ENCODE results near the gene NTRK2.

NTRK2 gene

DNA sequence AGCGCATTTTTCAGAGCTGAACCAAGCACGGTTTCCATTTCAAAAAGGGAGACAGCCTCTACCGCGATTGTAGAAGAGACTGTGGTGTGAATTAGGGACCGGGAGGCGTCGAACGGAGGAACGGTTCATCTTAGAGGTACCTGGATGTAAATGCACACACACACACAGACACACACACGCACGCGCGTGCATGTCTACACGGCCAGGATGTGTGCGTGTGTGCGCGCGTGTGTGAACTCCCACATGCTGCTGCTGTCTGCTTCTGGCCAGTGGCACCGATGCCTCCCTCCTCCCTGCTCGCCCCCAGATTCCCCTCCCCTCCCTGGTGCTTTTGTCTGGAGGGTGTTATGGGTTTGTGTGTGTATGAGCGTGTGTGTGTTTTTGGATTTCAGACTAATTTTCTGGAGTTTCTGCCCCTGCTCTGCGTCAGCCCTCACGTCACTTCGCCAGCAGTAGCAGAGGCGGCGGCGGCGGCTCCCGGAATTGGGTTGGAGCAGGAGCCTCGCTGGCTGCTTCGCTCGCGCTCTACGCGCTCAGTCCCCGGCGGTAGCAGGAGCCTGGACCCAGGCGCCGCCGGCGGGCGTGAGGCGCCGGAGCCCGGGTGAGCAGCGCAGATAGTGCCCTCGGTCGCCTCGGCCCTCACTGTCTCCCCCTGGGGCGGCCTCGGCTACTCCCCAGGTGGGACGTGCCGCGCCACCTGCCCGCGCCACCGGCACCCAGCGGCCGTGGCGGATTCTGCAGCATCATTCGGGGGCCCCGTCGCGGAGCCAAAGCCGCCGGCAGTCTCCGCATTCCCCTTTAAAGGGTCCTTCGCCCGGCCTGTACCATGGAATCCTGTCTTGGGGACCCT lies at the start of gene NTRK2:
NTRK2 (plus strand) TSS at position 442 of the 850 bp plus-strand sequence. CDS start 1,020 bp downstream, outside the sequence.
- no peak for DNase-seq (ENCODE audit: low read depth)
- peak within 1 kb of the TSS; percentile 42 for H3K4me3 ChIP-seq (ENCODE audit: low read depth, low read length)
- TF ChIP-seq, protein P1, sequence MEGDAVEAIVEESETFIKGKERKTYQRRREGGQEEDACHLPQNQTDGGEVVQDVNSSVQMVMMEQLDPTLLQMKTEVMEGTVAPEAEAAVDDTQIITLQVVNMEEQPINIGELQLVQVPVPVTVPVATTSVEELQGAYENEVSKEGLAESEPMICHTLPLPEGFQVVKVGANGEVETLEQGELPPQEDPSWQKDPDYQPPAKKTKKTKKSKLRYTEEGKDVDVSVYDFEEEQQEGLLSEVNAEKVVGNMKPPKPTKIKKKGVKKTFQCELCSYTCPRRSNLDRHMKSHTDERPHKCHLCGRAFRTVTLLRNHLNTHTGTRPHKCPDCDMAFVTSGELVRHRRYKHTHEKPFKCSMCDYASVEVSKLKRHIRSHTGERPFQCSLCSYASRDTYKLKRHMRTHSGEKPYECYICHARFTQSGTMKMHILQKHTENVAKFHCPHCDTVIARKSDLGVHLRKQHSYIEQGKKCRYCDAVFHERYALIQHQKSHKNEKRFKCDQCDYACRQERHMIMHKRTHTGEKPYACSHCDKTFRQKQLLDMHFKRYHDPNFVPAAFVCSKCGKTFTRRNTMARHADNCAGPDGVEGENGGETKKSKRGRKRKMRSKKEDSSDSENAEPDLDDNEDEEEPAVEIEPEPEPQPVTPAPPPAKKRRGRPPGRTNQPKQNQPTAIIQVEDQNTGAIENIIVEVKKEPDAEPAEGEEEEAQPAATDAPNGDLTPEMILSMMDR (IDR thresholded peaks at IDR 0.05; ENCODE audit: low read depth, low read length, missing control alignments) = peak; percentile 22
- in situ Hi-C loops (cut with HindIII; ENCODE audit: low sequenced_read_pairs) = no loop called here

DNA sequence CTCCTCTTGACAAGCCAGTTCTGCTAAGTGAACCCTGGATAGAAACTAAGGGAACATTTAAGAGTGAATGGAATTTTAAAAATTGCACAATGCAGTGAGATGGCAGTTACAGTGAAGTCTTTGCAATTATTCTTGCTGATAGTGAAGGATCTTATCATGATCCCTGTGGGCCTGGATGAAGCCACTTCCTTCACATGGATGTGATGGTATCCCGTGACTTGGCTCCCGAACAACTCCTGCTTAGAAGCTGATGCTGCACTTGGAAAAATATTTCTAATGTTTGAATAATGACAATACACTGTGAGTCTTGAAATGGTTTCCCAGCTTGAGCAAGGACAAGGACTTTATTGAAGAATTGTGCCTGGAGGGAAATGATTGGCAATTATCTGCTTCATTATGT lies 49.2 kb upstream of the NTRK2 start:
- DNase-seq (ENCODE audit: low read depth) = no peak
- in situ Hi-C loops (cut with HindIII; ENCODE audit: low sequenced_read_pairs) = no loop called here
- TF ChIP-seq, protein P1 (IDR thresholded peaks at IDR 0.05; ENCODE audit: low read depth, low read length, missing control alignments) = no peak
- H3K4me3 ChIP-seq (ENCODE audit: low read depth, low read length) = no peak overlapping the region

DNA sequence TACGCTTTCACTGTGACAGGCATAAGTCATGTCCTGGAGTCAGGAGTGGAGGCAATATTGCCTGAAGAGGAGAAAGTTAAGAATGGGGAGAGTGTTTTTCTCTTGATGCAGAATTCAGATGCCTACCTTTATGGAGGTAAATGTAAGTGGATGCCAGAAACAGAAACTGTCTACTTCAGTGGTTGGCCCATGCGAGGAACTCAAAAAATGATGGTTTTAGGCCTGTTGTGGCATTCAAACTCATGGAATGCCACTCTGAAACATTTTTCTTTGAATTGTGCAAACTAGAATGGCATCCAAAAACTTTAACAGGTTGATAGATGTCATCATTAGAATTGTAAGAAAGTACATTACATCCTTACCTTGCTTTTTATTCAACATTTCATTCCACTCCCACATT lies 47.7 kb upstream of the NTRK2 start:
- TF ChIP-seq, protein P1 (IDR thresholded peaks at IDR 0.05; ENCODE audit: low read depth, low read length, missing control alignments) = no peak
- in situ Hi-C loops (cut with HindIII; ENCODE audit: low sequenced_read_pairs) = no loop called here
- H3K4me3 ChIP-seq (ENCODE audit: low read depth, low read length) = no peak overlapping the region
- DNase-seq (ENCODE audit: low read depth) = no peak

DNA sequence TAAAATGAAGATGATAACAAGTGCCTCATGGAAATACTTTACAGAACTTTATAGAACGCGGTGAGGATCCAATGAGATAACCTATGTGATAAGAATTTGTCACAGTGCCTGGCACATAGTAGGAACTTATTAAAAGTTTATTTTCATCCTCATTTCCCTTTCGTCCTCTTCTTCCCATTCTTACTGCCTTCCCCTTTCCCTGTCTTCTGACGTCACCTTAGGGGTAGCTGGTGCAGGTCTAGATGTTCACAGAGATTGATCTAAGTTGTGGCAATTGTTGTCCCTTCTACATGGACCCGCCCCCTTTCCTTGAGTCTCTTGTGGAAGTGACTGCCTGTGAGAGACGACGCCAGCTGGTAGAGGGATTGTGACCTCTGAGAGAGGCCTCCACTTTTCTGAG lies 46.5 kb upstream of the NTRK2 start:
- in situ Hi-C loops (cut with HindIII; ENCODE audit: low sequenced_read_pairs) = no loop called here
- no peak overlapping the region for H3K4me3 ChIP-seq (ENCODE audit: low read depth, low read length)
- TF ChIP-seq, protein P1 (IDR thresholded peaks at IDR 0.05; ENCODE audit: low read depth, low read length, missing control alignments) = no peak
- DNase-seq (ENCODE audit: low read depth) = no peak

DNA sequence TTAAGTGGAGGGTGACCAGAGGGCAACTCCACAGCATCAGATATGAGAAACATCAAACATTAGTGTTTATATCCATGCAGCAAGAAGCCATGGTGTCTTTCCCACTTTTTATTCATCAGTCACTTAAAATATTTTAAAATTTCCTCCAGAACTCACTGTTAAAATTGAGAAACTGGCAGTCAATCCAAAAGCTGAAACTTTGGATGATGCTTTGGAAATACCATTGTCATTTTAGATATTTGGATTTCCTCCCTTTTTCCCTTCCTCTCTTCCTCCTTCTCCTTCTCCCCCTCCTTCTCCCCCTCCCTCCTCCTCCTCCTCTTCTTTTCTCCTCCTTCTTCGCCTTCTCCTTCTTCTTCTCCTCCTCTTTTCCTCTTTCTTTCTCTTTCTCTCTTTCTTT lies 33.1 kb upstream of the NTRK2 start:
- in situ Hi-C loops (cut with HindIII; ENCODE audit: low sequenced_read_pairs) = loop anchor here (25.0 kb wide), 1 partner anchor 101 kb away; no protein-coding TSS in a partner anchor
- TF ChIP-seq, protein P1 (IDR thresholded peaks at IDR 0.05; ENCODE audit: low read depth, low read length, missing control alignments) = no peak

DNA sequence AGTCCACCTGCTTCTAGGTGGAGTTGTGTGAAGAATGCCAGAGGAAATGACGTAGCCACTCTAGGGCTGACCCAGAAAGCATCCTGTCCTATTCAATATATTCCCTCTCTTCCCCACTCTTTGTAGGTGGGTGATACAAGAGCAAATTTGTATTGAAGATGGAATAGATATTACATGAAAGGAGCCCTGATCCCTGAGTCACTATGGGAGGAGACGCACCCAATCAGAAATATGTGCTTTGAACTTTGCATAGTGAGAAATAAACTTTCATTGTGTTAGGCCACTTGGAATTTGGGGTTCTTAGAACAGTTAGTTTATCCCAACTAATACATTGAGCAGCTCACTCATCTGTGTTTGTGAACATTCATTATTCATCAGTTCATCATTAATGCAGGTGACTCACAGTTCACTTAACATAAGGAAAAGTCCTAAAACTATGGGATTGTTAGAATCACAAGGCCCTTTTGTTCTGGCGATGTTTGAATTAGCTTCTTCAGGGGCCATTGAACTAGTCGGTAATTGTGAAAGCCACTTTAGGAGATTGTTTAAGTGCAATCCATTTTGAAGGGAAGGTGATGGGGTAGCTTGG lies 26.9 kb upstream of the NTRK2 start:
- no peak for DNase-seq (ENCODE audit: low read depth)
- in situ Hi-C loops (cut with HindIII; ENCODE audit: low sequenced_read_pairs) = loop anchor here (25.0 kb wide), 1 partner anchor 95 kb away; no protein-coding TSS in a partner anchor

More for the DNA sequence above, 33.1 kb upstream of the NTRK2 start:
- no peak overlapping the region for H3K4me3 ChIP-seq (ENCODE audit: low read depth, low read length)
- DNase-seq (ENCODE audit: low read depth) = no peak

More for the DNA sequence above, 26.9 kb upstream of the NTRK2 start:
- TF ChIP-seq, protein P1 (IDR thresholded peaks at IDR 0.05; ENCODE audit: low read depth, low read length, missing control alignments) = no peak
- no peak overlapping the region for H3K4me3 ChIP-seq (ENCODE audit: low read depth, low read length)
